Stimulated activated CD4-positive, alpha-beta T cell treated with anti-CD3 and anti-CD28 coated beads, Interleukin-4, amount 100 ng/mL, for 1 hour (primary cell): ENCODE data around the gene TP53RK.

ENCODE experiments used
- DNase-seq: peaks from one replicate; pipeline ENCODE4 v3.0.0-alpha.2; 2020

TP53RK gene

DNA sequence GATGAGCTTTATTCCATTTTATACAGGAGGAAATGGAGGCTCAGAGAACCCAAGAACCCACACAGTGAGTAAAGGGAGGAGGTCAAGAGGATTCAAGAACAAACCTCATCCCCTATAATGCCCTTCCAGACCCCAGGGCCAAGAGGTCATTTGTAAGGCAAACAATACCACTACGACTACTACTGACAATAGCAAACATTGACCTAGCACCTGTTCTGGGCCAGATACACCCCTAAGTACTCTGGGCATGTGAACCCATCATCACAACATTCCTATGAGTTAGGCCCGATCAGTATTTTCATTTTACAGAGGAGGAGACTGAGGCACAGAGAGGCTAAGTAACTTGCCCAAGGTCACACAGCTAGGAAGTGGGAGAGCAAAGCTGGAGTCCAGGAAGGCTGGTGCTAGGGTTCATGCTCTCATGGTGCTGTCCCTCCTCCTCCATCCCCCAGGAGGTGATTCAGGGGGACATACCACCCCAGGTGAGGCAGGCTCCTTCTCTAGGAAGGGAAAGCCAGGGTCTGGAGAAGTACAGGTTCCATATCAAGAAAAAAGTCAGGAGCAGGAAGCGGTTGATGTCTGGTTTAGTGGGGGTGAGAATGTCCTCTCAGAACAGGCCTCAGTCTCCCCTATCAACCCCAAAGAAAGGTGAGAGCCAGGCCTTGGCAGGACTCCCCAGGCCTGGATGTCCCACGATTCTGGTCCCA, 51.7 kb downstream of the TP53RK start:
- DNase-seq: no peak

DNA sequence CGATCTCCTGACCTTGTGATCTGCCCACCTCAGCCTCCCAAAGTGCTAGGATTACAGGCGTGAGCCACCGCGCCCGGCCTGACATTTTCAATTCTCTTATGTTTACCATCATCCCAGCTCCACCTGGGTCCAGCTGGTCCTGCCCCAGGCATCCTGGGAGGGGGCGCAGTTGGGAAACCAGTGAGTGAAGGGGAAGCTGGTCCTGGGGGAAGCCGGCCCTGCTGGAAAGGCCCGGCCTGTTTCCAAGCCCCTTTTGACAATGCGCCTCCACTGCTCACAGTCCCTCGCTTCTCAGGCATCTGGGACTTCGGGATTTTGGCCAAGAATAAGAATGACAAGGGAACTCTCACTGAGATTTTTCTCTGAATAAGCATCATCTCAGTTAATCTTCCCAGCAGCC, 52.2 kb downstream of the TP53RK start:
- DNase-seq: no peak

- DNase-seq: no peak
Observed at GRCh38 chr20:46636514-46636913, 52.7 kb downstream of the TP53RK start.

DNA sequence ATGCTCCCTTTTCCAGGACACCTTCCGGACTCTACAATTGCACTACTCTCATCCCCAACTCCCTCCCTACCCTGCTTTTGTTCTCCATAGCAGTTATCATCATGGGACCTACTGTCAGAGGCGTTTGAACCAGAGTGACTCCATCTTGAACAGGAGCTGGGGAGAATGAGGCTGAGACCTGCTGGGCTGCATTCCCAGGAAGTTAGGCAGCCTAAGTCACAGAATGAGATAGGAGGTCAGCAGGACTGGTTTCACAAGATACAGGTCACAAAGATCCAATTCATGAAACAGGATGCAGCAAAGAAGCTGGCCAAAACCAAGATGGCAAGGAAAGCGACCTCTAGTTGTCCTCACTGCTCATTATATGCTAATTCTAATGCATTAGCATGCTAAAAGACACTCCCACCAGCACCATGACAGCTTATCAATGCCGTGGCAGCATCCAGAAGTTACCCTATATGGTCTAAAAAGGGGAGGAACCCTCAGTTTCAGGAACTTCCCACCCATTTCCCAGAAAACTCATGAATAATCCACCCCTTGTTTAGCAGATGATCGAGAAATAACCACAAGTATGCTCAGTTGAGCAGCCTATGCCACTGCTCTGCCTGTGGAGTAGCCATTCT, 53.6 kb downstream of the TP53RK start:
- no peak for DNase-seq

- DNase-seq: no peak
Observed at GRCh38 chr20:46634528-46634927, 54.7 kb downstream of the TP53RK start.
